Fibroblast of lung (primary cell): ENCODE results near the gene HDC. TPM values are rescaled to one million over a fixed set of nuclear protein-coding genes. Genes with fewer than 3 reads are reported as not detected.

Experiments used
- DNase-seq, 2 donors: peaks; one replicate each; pipeline versions ENCODE4 v3.0.0 to v3.0.0-alpha.2; 2010; ENCODE audit warnings: low read depth in 2 of 2
- H2AFZ ChIP-seq: 2 replicates; pipeline ENCODE4 v1.5.1; 2012; ENCODE audit warnings: low read length, control low read depth, inconsistent platforms
- H3K27ac ChIP-seq: 2 replicates; pipeline ENCODE4 v1.5.1; 2011; ENCODE audit warnings: low read length, control low read depth; ENCODE audit not compliant: insufficient read depth
- H3K27me3 ChIP-seq: 2 replicates; pipeline ENCODE4 v1.5.1; 2011; ENCODE audit warnings: mild to moderate bottlenecking, low read length; ENCODE audit not compliant: control insufficient read depth, insufficient read depth
- H3K36me3 ChIP-seq: 2 replicates; pipeline ENCODE4 v1.5.1; 2011; ENCODE audit warnings: low read length; ENCODE audit not compliant: control insufficient read depth, insufficient read depth
- H3K4me1 ChIP-seq: 2 replicates; pipeline ENCODE4 v1.5.1; 2011; ENCODE audit warnings: low read length; ENCODE audit not compliant: control insufficient read depth, insufficient read depth; ENCODE audit errors: extremely low read depth
- H3K4me2 ChIP-seq: 2 replicates; pipeline ENCODE4 v1.5.1; 2011; ENCODE audit warnings: low read length, control low read depth; ENCODE audit not compliant: insufficient read depth; ENCODE audit errors: extremely low read depth
- H3K4me3 ChIP-seq, 4 experiments: fragments of 200-600 bp in 1 of 4; sonication (generic) in 1 of 4; replicated peaks in 1 of 4; 2 replicates each; pipeline ENCODE4 v1.5.1; 2011 to 2016; ENCODE audit warnings: low read length in 4 of 4, low read depth in 3 of 4, mild to moderate bottlenecking in 3 of 4, control low read depth in 2 of 4, inconsistent platforms in 1 of 4, mixed read lengths in 1 of 4; ENCODE audit not compliant: insufficient read depth in 1 of 4; ENCODE audit errors: control extremely low read depth in 1 of 4
- H3K79me2 ChIP-seq: 2 replicates; pipeline ENCODE4 v1.5.1; 2012; ENCODE audit warnings: mild to moderate bottlenecking, low read length, inconsistent platforms; ENCODE audit not compliant: control insufficient read depth, insufficient read depth
- H3K9ac ChIP-seq: 2 replicates; pipeline ENCODE4 v1.5.1; 2011; ENCODE audit warnings: mild to moderate bottlenecking, low read length, control low read depth; ENCODE audit not compliant: insufficient read depth
- H3K9me3 ChIP-seq: 2 replicates; pipeline ENCODE4 v1.5.1; 2012; ENCODE audit warnings: low read depth, low read length; ENCODE audit not compliant: control insufficient read depth, insufficient read depth
- H4K20me1 ChIP-seq: 2 replicates; pipeline ENCODE4 v1.5.1; 2011; ENCODE audit warnings: low read length; ENCODE audit not compliant: control insufficient read depth, insufficient read depth; ENCODE audit errors: extremely low read depth
- CTCF ChIP-seq, 2 donors: IDR thresholded peaks in 1 of 2; conservative IDR thresholded peaks in 1 of 2; 1 replicate in 1 of 2; 2 replicates in 1 of 2; pipeline ENCODE4 v1.5.1; 2011 to 2012; ENCODE audit warnings: low read length in 2 of 2, control low read depth in 1 of 2, inconsistent platforms in 1 of 2, low read depth in 1 of 2, mild to moderate bottlenecking in 1 of 2
- EZH2 ChIP-seq: IDR thresholded peaks from 2 replicates; pipeline ENCODE4 v1.5.1; 2012; ENCODE audit warnings: low read length, control low read depth, mild to moderate bottlenecking; ENCODE audit errors: missing control alignments
- polyA plus RNA-seq, 2 donors: library from polyadenylated mRNA; depleted of rRNA in 1 of 2; stranded (reverse) in 1 of 2; unstranded in 1 of 2; fragments of >200 nt; gene quantifications; 2 replicates each; pipeline ENCODE4 v1.2.1, GENCODE V29; 2011 to 2012; ENCODE audit warnings: missing spikeins in 1 of 2
- total RNA-seq: library from RNA; depleted of rRNA; stranded (reverse); fragments of >200 nt; gene quantifications from 2 replicates; pipeline ENCODE4 v1.2.1, GENCODE V29; 2014

Gene HDC
- total and polyA plus RNA-seq, 2 donors (not counting 1 experiment from before 2014, with no cell fraction given) = not detected

GRCh38 chr15:50234764-50235163 is 30.8 kb downstream of the HDC start:
- H3K36me3 ChIP-seq = no peaks in the 10 kb centered on the region
- H3K4me1 ChIP-seq = no peaks in the 10 kb centered on the region
- H3K27me3 ChIP-seq = no peaks in the 10 kb centered on the region
- H3K4me3 ChIP-seq = no peak overlapping the region
- no peak overlapping the region for H3K4me2 ChIP-seq
- no peak overlapping the region for H2AFZ ChIP-seq
- no peaks in the 10 kb centered on the region for H3K9me3 ChIP-seq
- no peaks in the 10 kb centered on the region for H4K20me1 ChIP-seq
- H3K79me2 ChIP-seq = no peaks in the 10 kb centered on the region
- no peak overlapping the region for H3K27ac ChIP-seq
- H3K9ac ChIP-seq = no peak overlapping the region
- TF ChIP-seq EZH2 = no peak
- TF ChIP-seq CTCF (conservative IDR thresholded peaks at IDR 0.05 in 1 of 2, IDR thresholded peaks at IDR 0.05 in 1 of 2; ENCODE audit: low read depth in 1 of 2, low read length in 2 of 2) = no peak
- no peak for DNase-seq

- Histone ChIP-seq H3K27ac (no peak overlapping the region), H3K27me3 (no peaks in the 10 kb centered on the region), H3K4me3 (no peak overlapping the region), H3K9me3 (no peaks in the 10 kb centered on the region), H2AFZ (no peak overlapping the region), H3K4me2 (no peak overlapping the region), H3K4me1 (no peaks in the 10 kb centered on the region), H3K79me2 (no peaks in the 10 kb centered on the region), H3K36me3 (no peaks in the 10 kb centered on the region), H3K9ac (no peak overlapping the region), H4K20me1 (no peaks in the 10 kb centered on the region)
- no peak for TF ChIP-seq EZH2
- DNase-seq = no peak
Observed at GRCh38 chr15:50233192-50233736, 32.3 kb downstream of the HDC start.

- no peak overlapping the region for H3K9ac ChIP-seq
- H2AFZ ChIP-seq = no peak overlapping the region
- no peaks in the 10 kb centered on the region for H3K4me1 ChIP-seq
- no peaks in the 10 kb centered on the region for H3K79me2 ChIP-seq
- DNase-seq = no peak
- no peak for TF ChIP-seq CTCF (conservative IDR thresholded peaks at IDR 0.05 in 1 of 2, IDR thresholded peaks at IDR 0.05 in 1 of 2; ENCODE audit: low read depth in 1 of 2, low read length in 2 of 2)
- TF ChIP-seq EZH2 = no peak
- H3K4me3 ChIP-seq = no peak overlapping the region
- H3K9me3 ChIP-seq = no peaks in the 10 kb centered on the region
- no peak overlapping the region for H3K27ac ChIP-seq
- H3K36me3 ChIP-seq = no peaks in the 10 kb centered on the region
- no peaks in the 10 kb centered on the region for H4K20me1 ChIP-seq
- H3K4me2 ChIP-seq = no peak overlapping the region
- H3K27me3 ChIP-seq = no peaks in the 10 kb centered on the region
Observed at GRCh38 chr15:50232791-50233190, 32.7 kb downstream of the HDC start.
